HG03432 (cell line): ENCODE data around the gene SOHLH1.
"Not testable (repeated sequence)": the region's sequence is repeated elsewhere in the genome, so short reads cannot be mapped to it uniquely, and the experiment has no call there.

Experiments
- ATAC-seq: cut with Tn5 transposase; IDR thresholded peaks from one replicate; pipeline ENCODE4 v1.9.1; 2021; ENCODE audit warnings: mild to moderate bottlenecking, moderate library complexity; ENCODE audit not compliant: unreplicated experiment

Gene SOHLH1

DNA sequence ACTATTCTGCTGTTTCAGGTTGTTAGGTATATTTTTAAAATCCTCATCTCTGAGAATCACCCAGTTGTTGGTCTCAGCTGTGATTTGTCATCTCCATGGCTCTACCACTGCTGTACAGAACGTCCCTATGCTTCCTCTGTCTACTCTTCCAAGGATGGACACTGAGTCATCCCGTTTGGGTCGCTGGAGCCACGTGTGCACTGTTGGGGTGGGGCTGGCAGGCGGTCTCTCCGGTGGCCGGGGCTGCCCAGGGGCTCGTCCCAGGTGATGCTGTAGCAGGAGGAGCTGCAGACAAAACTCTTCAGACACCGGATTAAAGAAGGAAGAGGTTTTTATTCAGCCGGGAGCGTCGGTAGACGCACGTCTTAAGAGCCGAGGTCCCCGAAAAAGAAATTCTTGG lies 19.2 kb downstream of the SOHLH1 start:
- ATAC-seq, result no peak

DNA sequence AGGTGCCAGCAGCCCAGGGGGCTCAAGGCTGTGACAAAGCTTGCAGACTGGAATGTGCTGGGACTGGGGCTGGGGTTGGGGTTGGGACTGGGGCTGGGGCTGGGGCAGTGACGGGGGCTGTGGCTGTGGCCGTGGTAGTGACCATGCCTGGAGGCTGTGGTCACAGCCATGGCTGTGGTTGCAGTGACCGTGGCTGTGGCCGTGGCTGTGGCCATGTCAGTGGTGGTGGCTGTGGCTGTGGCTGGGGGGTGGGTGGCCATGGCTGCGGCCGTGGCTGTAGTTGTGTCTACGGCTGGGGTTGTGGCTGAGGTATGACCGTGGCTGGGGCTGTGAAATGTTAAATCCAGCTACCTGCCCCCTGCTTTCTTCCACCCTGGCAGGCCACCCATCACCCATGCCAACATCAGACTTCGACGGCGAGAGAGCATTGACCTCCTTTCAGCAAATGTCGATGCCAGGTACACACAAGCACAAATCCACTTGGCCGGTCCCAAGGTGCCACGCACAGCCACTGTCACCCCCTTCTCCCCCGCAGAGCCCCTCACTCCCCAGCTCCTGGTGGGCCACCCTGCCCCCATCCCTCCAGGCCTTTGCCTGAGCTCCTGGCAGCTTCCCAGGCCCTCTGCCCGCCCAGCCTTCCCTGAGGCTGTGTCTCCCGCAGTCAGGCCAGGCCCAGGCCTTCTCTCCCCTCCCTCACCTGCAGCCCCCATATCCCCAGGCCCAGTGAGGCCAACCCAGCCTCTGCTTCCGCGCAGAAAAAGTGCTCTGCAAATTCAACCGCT lies 20.9 kb downstream of the SOHLH1 start:
- no peak for ATAC-seq

DNA sequence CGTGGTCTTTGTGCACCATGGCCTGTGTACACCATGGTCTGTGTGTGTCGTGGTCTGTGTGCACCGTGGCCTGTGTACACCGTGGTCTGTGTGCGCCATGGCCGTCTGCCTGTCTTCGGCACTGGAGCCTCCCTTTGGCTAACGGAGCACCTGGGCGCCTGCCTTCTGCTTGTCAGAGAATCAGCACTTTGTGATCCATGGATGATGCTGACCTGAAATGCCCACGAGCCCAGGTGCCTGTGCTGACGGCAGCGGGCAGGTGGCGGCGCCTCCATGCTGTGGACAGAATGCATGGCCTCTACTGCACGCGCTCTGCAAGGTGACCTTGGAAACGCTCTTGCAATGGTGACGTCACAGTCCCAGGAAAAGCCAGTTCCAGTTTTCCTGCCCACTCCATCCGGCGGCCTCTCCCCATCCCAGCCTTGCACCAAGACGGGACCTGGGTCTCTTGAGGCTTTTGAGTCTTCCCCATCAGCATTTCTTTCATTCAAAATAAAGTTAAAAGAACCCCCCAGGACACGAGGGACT lies 21.6 kb downstream of the SOHLH1 start:
- no peak for ATAC-seq

DNA sequence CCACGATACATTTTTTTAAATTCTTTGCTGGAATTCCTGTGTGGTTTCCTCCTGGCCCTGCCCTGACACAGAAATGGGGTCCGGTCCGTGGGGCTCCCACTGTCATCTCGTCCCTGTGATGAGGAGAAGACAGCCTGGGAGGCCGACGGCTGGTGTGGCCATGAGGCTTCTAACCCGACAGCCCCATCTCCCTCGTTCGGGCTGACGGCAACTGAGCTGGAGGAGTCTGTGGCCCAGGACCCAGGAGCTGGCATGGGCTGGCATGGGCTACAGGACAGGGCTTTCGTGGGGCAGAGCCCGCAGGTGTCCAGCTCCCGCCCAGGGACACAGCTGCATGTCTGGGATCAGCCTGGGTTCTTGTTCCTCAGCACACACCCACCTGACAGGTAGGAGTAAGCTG lies 22.4 kb downstream of the SOHLH1 start:
- no peak for ATAC-seq

DNA sequence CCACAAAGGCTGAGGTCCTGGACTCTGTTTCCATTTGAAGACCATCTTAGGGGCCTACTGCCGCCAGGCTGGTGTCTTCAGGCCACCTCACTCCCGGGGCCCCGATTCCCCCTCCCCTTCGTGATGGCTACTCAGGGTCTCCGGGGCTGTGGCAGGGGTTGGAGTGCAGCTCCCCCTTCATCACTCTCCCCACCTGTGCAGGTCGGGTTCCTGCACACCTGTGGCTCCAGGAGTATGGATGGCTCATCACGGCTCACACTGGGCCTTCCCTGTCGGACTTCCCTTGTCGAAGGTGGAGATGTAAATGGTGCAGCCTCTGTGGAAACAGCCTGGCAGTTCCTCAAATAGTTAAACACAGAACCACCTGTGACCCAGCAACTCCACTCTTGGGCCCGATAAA lies 24.3 kb downstream of the SOHLH1 start:
- ATAC-seq, result no peak

DNA sequence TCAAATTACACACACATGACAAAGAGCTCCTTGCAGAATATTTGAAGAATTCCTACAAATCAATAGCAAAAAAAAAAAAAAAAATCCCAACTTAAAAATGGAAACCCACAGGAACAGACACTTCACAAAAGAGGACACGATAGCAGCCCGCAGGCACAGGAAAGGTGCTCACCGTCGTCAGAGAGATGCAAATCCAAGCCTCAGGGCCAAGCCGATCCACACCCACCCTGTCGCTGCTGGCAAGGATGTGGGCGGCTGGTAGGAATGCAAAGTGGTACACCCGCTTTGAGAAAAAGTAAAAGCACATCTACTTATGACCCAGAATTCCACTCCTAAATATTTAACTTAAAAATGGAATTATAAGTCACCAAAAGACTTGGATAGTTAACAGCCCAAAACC lies 25.3 kb downstream of the SOHLH1 start:
- no peak for ATAC-seq

DNA sequence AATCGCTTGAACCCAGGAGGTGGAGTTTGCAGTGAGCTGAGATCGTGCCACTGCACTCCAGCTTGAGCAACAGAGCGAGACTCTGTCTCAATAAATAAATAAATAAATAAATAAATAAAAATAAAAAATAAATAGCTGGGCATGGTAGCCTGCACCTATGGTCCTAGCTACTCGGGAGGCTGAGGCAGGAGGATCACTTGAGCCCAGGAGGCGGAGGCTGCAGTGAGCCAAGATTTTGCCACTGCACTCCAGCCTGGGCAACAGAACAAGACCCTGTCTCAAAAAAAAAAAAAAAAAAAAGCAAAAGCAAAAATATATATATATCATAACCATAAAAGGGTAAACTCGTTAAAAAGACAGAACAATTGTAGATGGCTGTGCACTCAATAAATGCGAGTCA lies 26.5 kb downstream of the SOHLH1 start:
- not testable (repeated sequence) for ATAC-seq

DNA sequence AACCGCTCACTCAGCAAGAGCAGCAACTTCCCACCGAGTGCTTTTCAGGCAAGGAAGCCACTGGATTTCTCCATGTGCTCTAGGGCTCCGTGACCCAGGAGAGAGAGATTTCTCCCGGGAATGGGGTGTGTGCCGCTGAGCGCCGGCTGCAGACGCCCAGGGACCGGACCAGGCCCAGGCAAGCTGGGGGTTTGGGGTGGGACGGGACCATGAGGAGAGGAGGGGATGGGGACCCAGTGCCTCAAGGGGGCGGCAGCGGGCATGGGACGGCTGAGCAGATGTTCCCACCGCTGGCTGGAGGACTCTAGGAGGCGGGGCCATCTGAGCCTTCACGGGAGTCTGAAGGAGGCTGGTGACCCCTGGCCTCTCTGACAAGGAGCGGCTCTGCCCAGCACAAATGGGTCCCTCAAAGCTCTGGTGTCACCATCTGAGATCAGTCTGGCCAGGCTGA lies 27.7 kb downstream of the SOHLH1 start:
- no peak for ATAC-seq

DNA sequence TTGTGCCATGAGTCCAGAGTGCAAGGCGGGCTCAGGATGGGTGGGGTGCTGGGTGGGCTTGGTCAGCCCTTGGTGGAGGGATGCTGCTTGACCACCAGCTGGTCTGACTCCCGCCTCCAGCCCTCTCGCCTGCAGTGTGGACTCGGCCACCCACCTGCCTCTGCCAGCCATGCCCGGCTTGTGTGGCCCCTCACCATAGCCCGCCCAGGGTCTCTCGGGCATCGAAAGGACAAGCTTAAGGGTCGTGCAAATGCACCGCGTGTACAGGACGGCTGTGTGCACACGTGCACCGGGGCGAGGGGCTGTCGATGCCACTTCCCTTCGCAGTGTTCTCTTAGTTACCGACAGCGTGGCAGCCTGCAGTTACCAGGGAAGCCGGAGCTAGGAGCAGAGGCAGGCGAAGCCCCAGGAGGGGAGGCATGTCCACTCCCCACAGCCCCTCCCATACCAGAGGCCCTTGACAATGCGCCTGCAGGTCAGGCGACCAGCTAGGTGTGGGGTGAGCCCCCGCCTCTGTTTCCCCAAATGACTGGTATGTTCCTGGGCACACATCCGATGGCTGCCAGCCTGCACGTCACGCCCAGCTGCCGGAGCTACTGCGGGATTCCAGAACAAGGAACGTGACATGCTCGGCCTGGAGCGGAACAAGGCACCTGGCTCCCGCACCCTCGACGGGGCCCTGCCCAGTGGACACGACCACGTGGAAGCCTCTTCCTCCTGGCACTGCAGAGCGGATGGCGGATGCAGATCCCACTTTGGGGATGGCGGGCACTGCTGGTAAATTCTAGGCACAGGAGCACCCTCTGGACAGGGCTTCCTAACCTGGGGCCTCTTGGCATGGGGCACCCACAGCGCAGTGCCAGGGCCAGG lies 28.3 kb downstream of the SOHLH1 start:
- ATAC-seq, result no peak

DNA sequence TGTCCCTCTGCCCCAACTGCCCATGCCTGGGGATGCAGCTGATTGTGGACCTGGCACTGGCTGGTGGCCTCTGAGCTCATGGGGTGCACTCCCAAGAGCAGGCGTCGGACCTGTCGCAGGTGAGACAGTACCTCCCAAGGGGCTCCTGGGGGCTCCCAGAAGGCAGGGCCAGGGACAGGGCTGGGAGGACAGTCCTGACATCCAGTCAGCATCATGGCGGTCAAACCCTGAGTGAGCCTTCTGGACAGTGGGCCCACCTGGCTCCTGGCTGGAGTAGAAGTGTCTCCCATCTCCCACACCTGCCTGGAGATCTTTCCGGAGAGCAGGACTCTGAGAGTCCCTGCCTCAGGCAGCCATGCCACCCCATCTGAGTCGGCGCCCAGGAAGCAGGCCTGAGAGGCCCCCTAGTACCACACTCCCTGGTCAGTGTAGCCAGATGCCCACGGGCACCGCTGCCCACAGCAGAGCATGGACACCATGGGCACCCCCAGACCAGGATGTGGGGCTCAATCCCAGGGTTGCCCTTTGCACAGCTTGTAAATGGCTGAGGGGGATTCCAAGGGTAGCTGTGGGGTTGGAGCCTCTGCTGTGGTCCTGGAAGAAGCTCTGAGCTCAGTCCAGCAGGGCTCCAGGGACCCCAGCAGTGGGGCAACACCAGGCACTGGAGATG lies 29.5 kb downstream of the SOHLH1 start:
- no peak for ATAC-seq

DNA sequence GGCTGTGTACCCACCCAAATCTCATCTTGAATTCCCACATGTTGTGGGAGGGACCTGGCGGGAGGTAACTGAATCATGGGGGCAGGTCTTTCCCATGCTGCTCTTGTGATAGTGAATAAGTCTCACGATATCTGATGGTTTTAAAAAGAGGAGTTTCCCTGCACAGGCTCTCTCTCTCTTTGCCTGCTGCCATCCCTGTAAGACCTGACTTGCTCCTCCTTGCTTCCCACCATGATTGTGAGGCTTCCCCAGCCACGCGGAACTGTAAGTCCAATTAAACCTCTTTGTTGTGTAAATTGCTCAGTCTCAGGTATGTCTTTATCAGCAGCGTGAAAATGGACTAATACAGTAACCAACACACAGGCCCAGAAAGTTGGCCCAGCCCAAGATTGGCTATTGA lies 30.3 kb downstream of the SOHLH1 start:
- not testable (repeated sequence) for ATAC-seq

DNA sequence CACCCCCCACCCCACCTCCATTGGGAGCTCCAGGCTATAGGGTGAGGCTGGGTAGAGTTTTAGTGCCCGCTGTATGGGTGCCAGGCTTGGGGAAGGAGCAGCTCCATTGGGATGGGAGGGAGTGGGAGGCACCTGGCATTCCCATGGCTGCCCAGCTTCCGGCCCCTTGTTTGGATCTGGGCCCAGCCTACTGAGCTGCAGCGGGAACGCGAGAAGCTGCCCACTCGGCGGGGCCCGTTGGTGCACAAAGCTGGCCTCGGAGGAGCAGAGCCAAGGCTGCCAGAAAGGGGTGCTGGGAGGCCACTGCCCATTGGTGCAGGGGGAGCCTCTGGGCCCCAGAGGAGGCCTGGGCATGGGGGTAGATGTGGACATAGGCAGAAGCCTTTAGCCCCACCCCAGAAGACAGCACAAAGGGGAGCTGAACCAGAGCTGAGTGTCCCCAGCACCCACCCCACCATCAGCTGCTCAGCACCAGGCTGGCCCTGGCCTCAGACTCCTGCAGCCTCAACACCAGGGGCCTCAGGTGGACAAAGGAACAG lies 31.7 kb downstream of the SOHLH1 start:
- no peak for ATAC-seq

DNA sequence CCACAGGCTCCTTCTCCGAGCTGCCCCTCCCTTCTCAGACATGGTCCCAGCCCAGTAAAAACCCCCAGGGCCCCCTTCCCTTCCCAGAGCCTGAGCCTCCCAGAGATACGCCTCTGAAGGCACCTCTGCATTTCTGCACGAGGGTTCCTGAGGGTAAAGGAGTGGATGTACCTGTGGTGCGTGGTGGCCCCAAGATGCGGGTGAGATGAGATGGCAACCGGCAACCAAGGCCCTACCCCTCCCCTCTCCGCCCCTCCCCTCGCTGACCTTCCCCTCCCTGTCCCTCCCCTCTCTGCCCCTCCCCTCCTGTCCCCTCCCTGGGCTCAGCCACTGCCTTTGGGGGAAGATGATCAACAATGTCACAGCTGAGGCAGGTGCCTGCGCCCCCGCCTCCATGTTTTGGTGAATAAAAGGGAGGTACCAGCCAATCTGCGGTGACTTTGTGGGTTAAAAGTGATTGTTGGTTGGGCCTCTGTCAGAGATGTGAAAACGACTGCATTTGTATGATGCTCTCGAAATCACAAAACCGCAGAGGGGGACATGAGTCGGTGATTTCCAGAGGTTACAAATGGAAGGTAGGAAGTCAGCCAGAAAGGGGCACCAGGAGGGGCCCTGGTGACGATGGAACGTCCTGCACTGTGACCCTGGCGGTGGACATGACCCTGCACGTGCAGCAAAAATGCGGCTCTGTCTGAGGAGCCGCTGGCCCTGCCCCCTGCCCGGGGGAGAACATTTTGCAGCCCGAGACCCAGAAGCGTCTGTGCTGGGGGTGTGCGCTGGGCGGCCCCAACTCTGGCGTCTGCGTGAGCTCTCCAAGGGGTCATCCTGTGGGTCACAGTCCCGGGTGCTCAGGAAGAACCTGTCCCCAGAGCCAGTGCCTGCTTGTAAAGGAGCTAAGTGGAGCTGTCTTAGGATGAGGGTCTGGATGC lies 32.5 kb downstream of the SOHLH1 start:
- no peak for ATAC-seq

DNA sequence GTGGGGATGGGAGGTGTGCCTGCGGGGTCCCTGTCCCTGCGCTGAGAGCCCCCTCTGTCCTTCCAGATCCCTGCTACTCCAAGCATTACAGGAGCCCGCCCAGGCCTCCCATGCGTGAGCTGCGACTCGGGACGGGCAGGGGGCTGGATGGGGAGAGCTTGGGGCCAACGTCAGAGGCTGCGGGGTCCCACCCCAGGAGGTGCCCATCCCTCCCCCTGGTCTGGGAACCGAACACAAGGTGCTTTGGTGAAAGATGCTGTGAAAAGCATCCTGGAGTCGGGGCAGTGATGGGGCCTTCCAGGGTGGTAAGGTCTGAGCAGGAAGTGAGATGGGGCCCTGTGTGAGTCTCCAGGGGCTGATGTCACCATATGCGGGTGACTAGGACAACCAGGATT lies 33.5 kb downstream of the SOHLH1 start:
- ATAC-seq, result no peak

DNA sequence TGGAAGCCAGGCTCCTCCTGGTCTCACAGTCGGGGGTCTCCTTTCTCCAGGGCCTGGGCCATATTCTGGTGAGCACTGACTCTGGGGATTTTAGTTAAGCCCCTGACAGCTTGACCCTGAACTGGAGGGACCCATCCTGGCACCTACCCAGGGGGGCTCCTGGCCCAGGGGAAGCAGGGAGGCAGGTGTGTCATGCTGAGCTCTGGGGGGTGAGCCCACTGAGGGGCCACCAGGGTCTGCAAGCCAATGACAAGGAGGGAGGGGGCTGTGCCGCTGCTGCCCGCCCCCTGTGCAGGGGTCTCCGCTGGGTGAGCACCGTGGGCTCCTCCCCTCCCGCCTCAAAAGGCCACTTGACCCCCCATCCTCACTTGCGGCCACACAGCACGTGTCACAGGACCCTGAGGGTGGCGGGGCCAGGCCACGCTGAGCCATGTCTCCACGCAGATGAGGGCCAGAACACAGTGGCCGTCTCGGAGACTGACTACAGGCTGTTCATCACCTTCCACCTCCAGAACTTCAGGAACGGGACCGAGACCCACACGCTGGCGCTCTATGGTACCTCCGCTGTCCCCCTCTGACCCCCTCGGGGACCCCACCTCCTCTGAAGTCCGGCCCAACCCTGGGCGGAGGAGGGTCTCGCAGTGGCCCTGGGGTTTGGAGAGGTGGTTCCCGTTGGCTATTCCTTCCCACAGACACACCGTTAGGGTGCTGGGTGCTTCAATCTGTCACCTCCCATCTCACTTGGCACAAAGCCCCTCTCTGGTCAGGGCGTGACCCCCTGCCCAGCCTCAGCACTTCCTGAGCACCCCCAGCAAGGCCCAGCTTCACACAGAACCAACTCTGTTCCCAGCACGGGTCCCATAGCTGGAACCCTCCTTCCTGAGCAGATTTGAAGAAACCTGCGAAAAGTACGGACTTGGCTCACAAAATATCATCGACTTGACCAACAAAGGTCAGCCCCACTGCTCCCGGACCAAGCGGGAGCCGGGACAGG lies 34.2 kb downstream of the SOHLH1 start:
- ATAC-seq, result no peak

DNA sequence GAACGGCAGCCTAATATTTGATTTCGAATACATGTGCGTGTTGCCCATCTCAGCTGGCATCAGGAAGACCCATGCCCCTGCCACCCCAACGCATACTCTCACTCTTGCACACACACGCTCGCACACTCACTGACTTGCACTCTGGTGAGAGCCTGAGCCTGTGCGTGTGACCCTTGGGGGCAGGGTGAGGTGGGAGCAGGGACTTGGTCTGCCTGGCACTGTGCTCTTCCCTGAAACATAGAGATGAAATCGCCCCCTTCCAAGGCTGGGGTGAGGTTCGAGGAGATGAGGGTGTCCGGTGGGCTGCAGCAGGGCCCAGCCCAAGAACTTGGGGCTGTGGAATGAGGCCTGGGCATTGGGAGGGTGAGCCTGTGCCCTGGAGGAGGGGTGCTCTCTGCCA lies 35.0 kb downstream of the SOHLH1 start:
- no peak for ATAC-seq

DNA sequence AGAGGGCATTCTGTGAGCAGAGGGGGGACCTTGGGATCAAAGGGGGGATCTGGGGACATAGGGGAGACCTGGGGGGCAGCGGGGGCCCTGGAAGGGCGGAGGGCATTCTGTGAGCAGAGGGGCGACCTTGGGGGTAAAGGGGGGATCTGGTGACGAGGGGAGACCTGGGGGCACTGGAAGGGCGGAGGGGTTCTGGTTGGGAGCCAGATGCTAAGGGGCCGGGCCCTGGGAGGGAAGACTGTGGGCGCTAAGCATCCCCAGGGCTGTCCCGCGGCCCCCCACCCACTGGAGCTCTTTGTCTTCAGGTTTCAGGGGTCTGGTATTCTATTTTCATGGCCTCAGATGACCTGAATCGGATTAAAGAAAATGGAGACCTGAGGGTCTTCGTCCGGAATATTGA lies 35.4 kb downstream of the SOHLH1 start:
- ATAC-seq, result no peak

DNA sequence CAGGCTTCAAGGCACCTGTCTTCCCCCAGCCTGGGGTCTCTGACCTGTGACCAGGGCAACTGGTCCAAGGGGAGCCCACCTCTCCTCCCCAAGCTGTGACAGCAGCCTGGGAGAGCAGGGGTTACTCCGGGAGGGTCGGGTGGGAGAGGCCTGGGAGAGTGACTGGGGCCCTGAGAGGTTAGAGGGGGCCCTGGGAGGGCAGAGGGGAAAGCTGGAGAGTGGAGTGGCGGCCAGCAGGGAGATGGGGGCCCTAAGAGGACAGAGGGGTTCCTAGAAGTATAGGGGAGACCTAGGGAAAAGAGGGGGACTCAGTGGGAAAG lies 35.9 kb downstream of the SOHLH1 start:
- ATAC-seq, result no peak
